ENCODE results near the gene ADAM12.
A peak's percentile ranks its signal among the peaks of the same experiment; 100 is the strongest.
"Not testable (repeated sequence)": the region's sequence is repeated elsewhere in the genome, so short reads cannot be mapped to it uniquely, and the experiment has no call there.

ADAM12 gene

DNA sequence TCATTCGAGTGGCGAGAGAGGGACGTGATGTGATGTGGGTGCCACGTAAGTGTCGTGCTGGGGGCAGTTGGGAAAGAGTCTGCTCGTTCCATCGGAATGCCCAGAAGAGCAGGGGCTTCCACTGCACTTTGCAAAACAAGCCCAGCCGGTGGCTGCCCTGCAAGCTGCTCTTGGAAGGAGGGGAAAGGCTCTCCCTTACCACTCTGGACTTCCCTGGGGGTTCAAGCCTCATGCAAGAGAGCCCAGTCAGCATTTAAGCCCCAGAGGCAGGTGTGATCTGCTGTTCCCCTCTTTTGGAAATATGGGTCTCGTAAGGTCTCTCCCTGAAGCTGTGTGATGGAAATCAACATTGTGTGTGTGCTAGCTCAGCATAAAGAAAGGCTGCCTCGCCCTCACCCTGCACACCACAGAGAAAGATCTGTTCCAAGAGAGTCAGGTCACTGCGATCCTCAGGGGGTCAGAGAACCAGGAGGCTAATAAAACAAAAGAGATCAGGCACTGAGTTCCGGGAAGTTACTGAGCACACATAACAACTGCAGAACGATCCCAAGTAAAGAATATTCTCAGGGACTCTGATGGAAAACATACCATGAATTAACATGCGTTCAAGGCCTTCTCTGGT is 212.5 kb downstream of the ADAM12 start:
- DNase-seq (ENCODE audit: low read depth in 2 of 2), result no peak

DNA sequence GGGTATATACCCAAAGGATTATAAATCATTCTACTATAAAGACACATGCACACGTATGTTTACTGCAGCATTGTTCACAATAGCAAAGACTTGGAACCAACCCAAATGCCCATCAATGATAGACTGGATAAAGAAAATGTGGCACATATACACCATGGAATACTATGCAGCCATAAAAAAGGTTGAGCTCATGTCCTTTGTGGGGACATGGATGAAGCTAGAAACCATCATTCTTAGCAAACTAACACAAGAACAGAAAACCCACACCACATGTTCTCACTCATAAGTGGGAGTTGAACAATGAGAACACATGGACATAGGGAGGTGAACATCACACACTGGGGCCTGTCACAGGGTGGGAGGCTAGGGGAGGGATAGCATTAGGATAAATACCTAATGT is 215.5 kb downstream of the ADAM12 start:
- DNase-seq (ENCODE audit: low read depth in 2 of 2), result not testable (repeated sequence)

DNA sequence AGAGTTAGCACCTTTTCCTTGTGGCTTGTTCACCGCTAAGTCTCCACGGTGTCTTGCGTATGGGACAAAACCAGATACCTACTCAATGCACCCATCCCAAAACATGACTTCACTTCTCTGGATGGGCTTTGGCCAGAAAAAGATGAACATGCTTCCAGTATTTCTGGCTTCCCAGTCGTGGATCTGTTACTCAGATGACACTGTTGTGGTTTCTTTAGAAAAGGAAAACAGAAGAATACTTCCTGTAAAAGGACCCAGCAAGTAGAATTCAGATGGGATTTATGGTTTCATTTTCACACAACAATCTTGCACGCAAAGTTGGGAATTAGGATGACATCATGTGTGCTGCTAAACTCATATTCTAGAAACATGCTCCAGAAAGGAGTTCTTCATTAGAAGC is 216.7 kb downstream of the ADAM12 start:
- no peak for DNase-seq (ENCODE audit: low read depth in 2 of 2)

DNA sequence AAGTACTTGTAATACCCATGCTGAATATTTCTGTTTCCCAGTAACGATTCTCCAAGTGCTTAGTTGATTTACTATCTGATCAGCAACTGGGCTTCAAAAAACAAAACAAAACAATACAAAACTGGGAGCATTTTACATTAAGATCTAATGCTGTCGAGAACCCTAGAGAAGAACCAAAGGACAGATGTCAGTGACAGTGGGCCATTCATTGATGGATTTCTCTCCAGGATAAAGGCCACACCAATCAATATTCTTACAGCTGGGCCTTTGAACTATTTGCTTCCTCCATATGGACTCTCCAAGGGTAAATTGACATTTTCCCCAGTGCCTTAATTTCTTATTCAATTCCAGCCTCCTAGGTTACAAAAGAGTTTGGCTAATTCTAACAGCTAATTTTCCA is 217.5 kb downstream of the ADAM12 start:
- no peak for DNase-seq (ENCODE audit: low read depth in 2 of 2)

DNA sequence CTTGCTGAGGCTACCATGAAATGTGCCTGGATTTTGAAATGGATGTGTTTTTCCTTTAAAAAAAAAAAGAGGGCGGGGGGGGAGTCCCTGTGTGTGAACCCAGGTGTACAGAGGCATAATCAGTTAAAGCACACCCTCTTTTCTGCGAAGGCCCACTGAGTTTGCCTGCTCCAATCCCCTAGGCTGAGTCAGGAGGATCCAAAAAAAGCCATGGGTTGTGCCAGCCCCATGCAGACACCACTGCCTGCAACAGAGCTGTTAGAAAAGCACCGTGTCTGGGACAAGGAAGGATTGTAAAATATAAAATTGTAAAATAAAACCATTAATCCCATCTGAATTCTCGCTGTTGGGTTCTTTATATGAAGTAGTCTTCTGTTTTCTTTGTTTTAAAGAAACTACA is 217.9 kb downstream of the ADAM12 start:
- DNase-seq (ENCODE audit: low read depth in 2 of 2), result no peak

DNA sequence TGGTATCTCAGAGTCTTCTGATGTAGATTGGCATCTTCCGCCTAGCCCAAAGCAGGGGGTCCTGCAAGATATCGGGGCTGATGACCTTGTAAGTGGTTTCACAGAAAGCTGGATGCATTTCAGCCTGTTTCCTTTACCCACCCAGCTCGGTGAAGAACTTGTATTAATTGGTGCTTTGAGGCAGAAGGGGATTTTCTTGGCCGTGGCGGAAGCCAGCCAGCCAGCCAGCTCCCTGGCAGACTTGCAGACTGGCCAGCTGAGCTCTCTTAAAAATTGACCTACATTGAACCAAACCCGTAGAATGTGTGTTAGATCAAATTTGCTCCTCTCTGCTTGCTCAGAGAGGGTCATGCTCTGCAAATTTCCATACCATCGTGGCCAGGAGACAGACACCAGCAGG is 218.4 kb downstream of the ADAM12 start:
- no peak for DNase-seq (ENCODE audit: low read depth in 2 of 2)

DNA sequence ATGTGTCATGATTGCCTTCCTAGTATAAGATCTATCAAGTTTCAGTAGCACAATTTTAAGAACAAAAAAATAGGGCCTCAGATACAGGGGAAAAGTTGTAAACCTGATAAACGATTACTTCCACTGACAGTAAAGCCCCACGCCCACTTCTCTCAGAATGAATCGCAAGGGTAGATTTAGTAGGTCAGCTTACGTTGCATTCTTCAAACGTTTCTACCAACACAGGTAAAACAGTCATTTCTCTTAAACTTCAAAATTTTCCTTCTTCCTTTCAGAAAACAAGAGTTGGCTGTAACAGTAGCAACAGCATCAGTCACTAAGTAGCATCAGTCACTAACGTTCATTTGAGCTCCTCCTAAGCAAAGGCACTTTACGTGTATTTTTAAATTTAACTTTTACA is 221.5 kb downstream of the ADAM12 start:
- DNase-seq (ENCODE audit: low read depth in 2 of 2), result peak in 1 of 2 donors; percentile 2

DNA sequence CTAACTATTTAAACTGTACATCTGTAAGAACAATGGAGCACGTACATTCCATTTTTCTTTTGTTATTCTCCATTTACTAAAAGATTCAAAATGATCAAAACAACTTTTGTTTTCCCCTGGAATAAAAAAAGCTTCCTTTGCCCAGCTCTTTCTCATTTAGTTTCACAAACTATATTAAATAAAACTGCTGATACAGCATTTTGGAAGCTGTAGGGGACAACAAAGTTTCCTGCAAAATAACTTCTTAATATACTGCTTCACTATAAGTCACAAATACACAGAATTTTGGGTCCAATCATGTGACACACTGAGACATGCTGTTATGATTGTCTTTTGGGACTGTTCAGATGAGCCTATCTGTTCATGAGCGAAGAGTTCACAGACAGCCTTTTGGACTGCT is 222.4 kb downstream of the ADAM12 start:
- no peak for DNase-seq (ENCODE audit: low read depth in 2 of 2)

DNA sequence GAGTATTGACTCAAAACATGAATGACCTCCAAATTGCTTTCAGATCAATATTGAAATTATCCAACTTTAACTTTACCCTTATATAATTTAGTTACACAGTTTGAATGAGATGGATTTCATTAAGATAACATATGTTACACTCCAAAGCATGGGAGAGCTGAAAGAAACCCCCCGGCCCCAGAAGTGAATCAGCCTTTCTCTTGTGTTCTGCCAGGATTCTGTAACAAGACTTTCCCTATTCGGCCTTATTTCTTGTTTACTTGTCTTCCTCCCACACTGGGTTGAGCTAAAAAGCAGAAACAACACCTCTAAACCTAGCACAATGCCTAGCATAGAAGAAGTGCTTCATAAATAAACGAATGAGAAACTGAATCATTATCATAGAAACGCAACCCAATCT is 224.8 kb downstream of the ADAM12 start:
- DNase-seq (ENCODE audit: low read depth in 2 of 2), result no peak

DNA sequence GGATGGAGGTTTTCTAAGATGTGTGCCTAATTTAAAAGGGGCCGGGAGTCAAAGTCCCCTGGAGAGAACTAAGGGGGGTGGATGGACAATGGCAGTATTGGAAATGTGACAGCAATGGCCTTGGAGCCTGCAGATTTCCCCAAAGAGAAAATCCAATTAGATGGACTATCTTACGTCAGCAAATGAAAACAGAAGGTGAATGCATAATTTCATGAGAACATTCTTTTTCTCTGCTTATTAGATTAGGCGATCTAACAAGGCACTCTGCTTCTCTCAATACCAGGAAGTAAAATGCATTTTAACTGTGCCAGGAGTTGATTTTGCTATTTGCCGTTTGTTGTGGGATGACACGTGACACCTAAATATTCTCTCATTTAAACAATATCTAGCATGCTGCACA is 226.6 kb downstream of the ADAM12 start:
- no peak for DNase-seq (ENCODE audit: low read depth in 2 of 2)

DNA sequence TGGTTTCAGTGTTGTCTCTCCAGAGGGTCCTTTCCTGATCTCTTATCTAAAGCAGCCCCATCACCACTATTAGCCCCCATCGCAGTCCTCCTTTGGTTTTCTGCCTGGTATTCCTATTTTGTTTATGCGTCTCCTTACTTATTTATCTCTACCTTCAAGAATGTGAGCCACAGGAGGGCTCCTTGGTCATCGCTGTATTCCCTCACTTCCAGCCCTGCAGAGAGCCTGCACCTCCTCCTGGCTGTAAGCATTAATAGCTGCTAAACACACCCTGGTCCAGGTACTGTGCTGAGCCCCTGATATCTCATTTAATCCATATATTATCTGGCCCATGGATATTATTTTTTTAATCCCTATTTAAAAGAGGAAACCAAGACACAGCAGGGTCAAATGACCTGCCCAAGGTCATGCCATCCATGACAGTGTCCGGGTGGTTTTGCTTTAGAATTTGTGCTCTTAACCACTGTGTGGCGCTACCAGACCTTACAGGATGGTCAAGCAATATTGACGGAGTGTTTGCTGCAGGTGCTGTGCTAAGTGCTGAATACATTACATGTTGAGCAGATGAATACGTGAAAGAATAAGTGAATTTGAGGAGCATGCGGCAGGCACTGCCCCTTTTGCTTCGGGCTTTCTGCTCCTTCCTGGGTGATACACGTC is 227.2 kb downstream of the ADAM12 start:
- no peak for DNase-seq (ENCODE audit: low read depth in 2 of 2)

DNA sequence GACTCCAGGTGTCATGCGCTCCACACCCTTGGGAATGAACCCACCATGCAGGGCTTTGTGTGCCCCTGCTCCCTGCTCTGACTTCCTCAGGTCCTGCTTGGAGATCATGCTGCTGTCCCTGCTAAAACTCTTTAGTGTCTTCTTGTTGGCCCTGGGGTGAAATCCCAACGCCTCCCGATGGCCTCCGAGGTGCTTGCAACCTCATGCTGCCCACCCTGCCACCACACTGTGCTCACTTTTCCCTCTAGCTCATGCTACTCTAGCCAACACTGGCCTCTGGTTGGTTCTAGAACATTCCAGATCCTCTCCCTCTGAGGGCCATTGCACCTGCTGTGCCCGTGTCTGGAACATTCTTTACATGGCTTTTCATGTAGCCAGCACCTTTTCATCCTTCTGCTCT is 227.7 kb downstream of the ADAM12 start:
- DNase-seq (ENCODE audit: low read depth in 2 of 2), result no peak

DNA sequence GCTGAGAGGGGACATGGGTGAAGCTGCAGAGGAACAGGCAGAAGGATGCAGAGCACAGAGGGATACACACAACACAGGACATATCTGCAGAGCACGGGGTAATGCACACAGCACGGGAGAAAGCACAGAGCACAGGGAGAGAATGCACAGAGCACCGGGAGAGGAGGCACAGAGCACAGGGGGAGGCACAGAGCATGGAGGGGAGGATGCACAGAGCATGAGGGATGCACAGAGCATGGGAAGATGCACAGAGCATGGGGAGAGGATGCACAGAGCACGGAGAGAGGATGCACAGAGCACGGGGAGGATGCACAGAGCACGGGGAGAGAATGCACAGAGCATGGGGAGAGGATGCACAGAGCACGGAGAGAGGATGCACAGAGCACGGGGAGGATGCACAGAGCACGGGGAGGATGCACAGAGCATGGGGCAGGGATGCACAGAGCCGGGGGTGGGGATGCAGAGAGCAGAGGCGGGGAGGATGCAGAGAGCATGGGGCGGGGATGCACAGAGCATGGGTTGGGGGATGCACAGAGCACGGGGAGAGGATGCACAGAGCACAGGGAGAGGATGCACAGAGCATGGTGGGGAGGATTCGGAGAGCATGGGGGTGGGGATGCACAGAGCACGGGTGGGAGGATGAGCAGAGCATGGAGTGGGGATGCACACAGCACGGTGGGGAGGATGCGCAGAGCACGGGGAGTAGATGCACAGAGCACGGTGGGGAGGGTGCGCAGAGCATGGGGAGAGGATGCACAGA is 230.0 kb downstream of the ADAM12 start:
- no peak for DNase-seq (ENCODE audit: low read depth in 2 of 2)

DNA sequence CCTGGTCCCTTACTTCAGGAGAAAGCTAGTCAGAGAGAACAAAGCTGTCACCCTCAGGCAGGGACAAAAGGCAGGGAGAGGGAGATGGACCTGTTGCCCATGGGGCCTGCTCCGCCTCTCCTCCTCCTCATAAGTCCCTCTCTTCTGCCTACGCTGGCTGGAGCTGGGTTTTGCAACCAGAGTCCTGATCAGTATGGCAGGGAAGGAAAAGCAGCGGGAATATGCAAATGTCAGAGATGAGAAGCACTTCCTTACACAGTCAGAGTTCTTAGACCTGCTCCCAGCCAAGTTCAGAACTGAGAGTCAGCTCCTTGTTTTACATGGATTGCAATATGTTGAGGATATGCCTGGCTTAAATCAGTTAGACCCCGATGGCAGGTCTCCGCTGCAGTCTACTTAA is 231.1 kb downstream of the ADAM12 start:
- DNase-seq (ENCODE audit: low read depth in 2 of 2), result no peak

DNA sequence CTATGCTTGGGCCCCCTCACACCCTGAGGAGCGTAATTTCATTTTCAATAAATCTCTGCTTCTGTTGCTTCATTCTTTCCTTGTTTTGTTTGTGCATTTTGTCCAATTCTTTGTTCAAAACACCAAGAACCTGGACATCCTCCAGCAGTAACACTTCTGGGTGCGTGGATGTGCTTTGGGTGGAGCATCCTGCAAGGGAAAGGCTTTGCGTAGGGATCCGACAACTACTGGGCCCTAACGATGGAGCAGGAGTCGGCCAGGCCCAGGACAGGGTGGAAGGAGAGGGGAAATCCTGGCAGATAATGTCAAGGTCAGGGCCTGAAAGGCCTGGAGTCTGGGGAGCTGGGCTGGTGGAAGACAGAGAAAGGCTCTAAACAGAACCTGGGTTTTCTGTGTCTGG is 231.8 kb downstream of the ADAM12 start:
- DNase-seq (ENCODE audit: low read depth in 2 of 2), result no peak

DNA sequence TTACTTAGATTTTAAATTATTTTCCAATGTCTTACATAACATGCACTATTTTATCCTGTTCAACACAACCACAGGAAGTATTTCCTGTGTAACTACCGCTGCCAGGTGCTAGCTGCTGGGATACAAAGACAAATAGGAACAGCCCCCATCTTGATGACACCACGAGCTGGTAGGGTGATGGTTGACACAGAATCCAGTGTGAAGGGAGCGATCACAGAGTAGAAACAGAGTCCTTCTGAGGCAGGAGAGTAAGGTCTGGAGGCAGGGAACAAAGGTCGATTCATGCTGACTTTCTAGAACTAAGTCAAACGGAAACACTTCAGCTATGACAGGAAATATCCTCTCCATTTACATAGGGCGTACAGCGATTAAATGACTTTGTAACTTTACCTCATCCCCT is 232.3 kb downstream of the ADAM12 start:
- no peak for DNase-seq (ENCODE audit: low read depth in 2 of 2)

DNA sequence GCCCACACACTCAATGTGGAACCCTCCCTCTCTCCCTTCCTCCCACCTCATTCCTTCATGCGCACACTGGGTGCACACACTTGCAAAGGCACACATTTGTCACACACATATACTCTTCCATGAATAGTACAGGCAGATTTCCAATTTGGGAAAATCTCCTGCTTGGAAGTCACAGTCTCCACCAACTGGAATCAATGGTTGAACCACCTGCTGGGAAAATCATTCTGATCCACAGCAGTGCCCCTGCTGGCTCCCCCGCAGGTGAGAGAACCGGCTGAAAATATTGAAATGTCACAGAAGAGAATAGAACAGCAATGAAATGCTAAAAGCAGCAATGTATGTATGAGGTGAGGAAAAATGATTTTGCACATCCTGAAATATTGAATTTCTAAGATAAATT is 232.7 kb downstream of the ADAM12 start:
- DNase-seq (ENCODE audit: low read depth in 2 of 2), result no peak

DNA sequence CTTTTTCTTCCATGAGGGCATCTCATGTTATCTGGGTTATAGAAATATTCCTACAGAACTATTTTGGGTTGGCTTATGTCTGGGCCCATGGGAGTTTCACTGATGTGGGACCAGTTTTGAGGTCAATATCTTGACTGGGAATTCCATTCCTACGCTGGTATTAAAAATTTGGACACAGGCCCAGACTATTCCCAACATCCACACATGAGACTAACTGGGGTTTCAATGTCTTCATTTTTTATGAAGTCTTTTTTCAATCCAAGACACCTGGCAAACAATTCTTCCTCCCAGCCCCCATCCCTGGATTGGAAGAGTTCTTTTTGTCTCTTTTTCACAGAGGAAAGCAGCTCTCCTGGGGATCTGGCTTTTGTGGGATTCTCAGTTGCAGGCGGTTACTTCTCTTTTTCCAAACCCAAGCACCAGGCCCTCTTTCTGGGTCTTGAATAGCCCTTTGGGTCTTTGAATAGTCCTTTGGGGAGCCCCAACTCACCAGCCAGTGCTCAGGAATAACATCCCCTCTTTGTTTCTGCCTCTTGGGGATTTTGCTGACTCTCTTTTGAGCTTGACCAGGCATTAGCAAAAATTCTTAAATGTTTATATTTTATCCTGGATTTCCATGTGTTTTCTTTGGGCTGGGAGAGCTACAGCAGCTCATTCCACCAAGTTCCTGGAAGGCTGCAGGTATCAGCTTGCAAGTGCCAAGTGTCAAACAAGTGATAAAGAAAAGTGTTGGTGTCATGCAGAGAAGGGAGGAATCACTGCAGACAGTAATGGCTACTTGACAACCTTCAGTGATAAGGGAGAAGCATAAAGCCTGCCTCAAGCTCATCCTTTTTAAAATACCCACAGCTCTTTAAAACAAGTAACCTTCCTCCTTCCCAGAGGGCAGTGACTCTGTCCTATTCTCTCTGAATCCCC is 234.3 kb downstream of the ADAM12 start:
- no peak for DNase-seq (ENCODE audit: low read depth in 2 of 2)

DNA sequence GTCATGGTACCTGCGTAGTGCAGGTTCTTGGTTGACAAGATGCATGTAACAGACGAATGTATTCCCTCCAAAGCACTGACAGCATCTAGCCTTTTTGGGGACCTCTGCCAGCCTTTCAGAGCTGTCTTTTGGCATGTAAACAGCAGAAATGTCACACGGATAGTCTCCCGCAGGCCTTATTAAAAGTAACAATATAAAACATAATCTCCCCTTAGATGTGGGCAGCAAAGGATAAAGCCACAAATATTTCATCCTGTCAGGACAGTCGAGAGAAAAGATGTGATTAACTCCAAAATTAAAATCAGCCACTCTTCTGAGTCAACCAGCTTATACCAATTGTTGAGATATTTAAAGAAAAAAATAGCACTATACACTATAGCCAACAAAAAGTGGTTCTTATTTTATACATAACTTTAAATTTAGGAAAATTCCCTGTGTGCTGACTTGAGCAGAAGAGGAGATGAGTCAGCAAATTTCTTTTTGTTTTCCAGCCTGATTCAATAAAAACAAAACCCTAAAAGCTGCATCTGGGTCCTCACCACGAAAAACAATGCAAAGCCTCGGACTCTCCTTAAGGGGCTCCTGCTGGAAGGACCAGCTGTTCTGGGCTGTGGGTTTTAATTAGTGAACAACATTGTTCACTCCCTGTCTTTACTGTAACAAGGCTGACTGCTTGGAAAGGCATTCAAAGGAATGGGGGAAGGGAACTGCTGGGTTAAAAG is 240.2 kb downstream of the ADAM12 start:
- DNase-seq (ENCODE audit: low read depth in 2 of 2), result no peak

DNA sequence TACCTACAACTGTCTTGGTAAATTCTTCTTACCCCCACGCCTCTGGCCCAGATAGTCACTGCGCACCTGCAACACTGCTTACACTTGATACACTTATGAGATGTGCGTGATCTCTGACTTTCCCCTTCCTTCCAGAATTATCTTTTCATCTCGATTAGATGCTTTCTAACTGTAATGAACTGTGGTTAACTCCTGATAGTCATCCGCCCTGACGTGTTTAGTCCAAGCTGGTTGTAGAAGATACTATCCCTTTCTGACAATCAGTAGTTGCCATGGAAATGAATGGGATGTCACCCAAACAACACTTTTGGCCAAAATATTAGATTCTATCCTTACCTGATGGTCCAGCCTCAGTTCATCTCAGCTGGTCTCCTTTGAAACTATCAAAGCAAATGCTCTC is 241.5 kb downstream of the ADAM12 start:
- no peak for DNase-seq (ENCODE audit: low read depth in 2 of 2)

DNA sequence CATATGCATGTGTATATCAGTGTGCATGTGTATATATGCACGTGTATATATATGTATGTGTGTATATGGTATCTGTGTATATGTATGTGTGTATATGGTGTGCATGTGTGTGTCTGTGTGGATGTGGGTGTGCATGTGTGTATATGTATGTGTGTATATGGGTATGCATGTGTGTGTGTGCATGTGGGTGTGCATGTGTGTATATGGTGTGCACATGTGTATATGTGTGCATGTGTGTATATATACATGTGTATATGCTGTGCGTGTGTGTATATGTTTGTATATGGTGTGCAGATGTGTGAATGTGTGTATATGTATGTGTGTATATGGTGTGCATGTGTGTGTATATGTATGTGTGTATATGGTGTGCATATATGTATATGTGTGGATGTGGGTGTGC is 245.2 kb downstream of the ADAM12 start:
- no peak for DNase-seq (ENCODE audit: low read depth in 2 of 2)

Data from stimulated activated CD8-positive, alpha-beta memory T cell treated with anti-CD3 and anti-CD28 coated beads, Interleukin-15, amount 100 ng/mL, for 48 hours (primary cell).